ENCODE data around the gene GDAP2. TPM values are rescaled to one million over a fixed set of nuclear protein-coding genes. Genes with fewer than 3 reads are reported as not detected.
A peak's percentile ranks its signal among the peaks of the same experiment; 100 is the strongest.

Gene GDAP2
- total RNA-seq, result 18.9 and 22.2 TPM in 2 replicates

GRCh38 chr1:117929343-117930172, at the start of gene GDAP2, which contains the start of gene WDR3:
Gene GDAP2 (minus strand): TSS chr1:117929621. CDS start chr1:117920357, 9,264 bp downstream.
Gene WDR3 (plus strand): TSS chr1:117929739. CDS start chr1:117933320, 3,581 bp downstream.
- Histone ChIP-seq H3K36me3 (ENCODE audit: control insufficient read depth, insufficient read depth, low read length) (no peaks in the 10 kb centered on the region), H3K27me3 (ENCODE audit: control insufficient read depth, insufficient read depth, low read length) (no peaks in the 10 kb centered on the region), H3K4me3 (ENCODE audit: low read depth, low read length) (peak within 1 kb of the TSS; percentile 69)
- TF ChIP-seq CTCF (IDR thresholded peaks at IDR 0.05; ENCODE audit: insufficient read depth, low read length, poor library complexity, severe bottlenecking), result no peak
- DNase-seq (ENCODE audit: low read depth), result peak; percentile 96

- no peak for DNase-seq (ENCODE audit: low read depth)
- TF ChIP-seq CTCF (IDR thresholded peaks at IDR 0.05; ENCODE audit: insufficient read depth, low read length, poor library complexity, severe bottlenecking), result no peak
- Histone ChIP-seq H3K36me3 (ENCODE audit: control insufficient read depth, insufficient read depth, low read length) (no peaks in the 10 kb centered on the region), H3K27me3 (ENCODE audit: control insufficient read depth, insufficient read depth, low read length) (no peaks in the 10 kb centered on the region), H3K4me3 (ENCODE audit: low read depth, low read length) (no peak overlapping the region)
Measured at GRCh38 chr1:117976381-117976780, 47.0 kb upstream of the GDAP2 start.

GRCh38 chr1:117971777-117972176, 42.4 kb upstream of the GDAP2 start:
- Histone ChIP-seq H3K36me3 (ENCODE audit: control insufficient read depth, insufficient read depth, low read length) (no peaks in the 10 kb centered on the region), H3K27me3 (ENCODE audit: control insufficient read depth, insufficient read depth, low read length) (no peaks in the 10 kb centered on the region), H3K4me3 (ENCODE audit: low read depth, low read length) (no peak overlapping the region)
- DNase-seq (ENCODE audit: low read depth), result no peak
- no peak for TF ChIP-seq CTCF (IDR thresholded peaks at IDR 0.05; ENCODE audit: insufficient read depth, low read length, poor library complexity, severe bottlenecking)

- no peak for TF ChIP-seq CTCF (IDR thresholded peaks at IDR 0.05; ENCODE audit: insufficient read depth, low read length, poor library complexity, severe bottlenecking)
- H3K36me3 ChIP-seq (ENCODE audit: control insufficient read depth, insufficient read depth, low read length), result no peaks in the 10 kb centered on the region
- no peak for DNase-seq (ENCODE audit: low read depth)
- no peak overlapping the region for H3K4me3 ChIP-seq (ENCODE audit: low read depth, low read length)
- no peaks in the 10 kb centered on the region for H3K27me3 ChIP-seq (ENCODE audit: control insufficient read depth, insufficient read depth, low read length)
Measured at GRCh38 chr1:117970252-117970651, 40.8 kb upstream of the GDAP2 start.

- Histone ChIP-seq H3K36me3 (ENCODE audit: control insufficient read depth, insufficient read depth, low read length) (no peaks in the 10 kb centered on the region), H3K4me3 (ENCODE audit: low read depth, low read length) (no peak overlapping the region), H3K27me3 (ENCODE audit: control insufficient read depth, insufficient read depth, low read length) (no peaks in the 10 kb centered on the region)
- no peak for DNase-seq (ENCODE audit: low read depth)
- TF ChIP-seq CTCF (IDR thresholded peaks at IDR 0.05; ENCODE audit: insufficient read depth, low read length, poor library complexity, severe bottlenecking), result no peak
Measured at GRCh38 chr1:117967881-117968280, 38.5 kb upstream of the GDAP2 start.

All from kidney epithelial cell (primary cell).